SHP77 (cell line): ENCODE measurements around the gene TTC39A.
"Not testable (repeated sequence)": the region's sequence is repeated elsewhere in the genome, so short reads cannot be mapped to it uniquely, and the experiment has no call there.

Experiments
- DNase-seq, 2 experiments: peaks; one replicate each; lab custom pipeline; 2025; lab: John Stamatoyannopoulos, UW

Gene TTC39A

DNA sequence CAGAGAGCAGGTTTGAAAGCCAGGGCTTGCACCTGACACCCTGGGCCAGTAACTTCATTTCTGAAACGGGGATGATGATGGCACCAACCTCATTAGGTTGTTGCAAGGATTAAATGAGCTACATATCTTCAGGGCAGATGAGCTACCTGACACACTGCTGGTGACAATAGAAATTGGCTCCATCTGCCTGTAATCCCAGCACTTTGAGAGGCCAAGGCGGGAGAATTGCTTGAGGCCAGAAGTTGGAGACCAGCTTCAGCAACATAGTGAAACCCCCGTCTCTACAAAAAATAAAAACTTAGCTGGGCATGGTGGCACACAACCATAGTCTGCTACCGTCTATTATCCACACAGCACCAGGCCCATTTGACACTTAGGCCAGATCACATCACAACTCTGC lies 6.3 kb upstream of the TTC39A start:
- DNase-seq = no peak

DNA sequence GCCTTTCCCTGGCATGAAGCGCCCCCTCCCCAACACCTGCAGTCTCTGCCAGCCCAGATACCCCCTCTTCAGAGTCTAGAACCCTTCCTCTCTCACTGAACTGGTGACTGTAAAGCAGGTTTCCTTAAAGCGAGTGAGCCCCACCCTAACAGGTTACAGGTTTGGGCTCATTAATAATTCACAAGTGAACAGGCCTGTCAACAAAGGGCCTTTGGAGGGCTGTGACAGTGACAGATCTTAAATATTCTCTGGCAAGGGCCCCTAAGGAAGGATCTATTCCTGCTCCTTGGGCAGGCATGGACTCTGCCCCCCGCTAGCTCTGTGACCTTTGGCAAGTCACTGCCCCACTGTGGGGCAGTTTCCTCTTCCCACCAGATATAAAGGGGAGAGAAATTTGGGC lies 5.6 kb upstream of the TTC39A start:
- no peak for DNase-seq

GRCh38 chr1:51331206-51332100 lies 1.1 kb upstream of the TTC39A start:
- peak; percentile 71 to 73 for DNase-seq

DNA sequence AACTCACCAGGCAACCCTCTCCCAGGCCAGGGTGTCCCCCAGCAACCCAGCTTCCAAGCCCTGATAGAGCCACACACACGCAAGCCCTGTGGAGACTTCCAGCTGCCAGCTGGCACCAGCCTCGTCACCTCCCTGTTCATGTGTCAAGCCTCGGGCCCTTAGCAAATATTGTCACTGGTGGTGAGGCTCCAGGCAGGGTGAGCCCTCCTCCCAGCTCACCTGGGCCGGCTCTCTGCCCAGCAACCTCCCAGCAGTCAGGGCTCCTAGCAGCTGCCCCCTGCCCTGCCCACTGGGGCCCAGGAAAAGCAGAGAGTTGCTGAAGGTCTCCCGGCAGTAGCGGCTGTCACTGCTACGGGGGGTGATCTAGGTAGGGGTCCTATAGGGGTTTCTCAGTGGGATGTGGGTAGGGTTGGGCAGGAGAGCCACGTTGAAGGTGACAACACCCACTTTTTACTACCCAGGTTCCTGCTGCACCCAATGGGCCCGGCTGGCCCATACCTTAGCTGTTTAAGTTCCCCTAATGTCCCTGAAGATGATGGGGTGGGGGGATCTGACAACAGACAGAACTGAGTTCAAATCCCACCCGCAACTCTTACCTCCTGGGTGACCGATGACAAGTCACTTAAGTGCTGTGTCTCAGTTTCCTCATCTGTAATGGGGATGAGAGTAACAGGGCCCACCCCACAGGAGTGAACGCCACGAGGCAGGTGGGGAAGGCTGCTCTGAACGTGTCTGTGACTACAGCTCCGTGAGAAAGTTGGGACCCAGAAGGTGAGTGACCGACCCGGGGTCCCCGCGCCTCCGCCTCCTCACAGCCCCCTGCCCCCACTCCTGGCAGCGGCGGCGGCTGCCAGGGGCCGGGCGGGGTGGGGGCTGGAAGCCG lies 678 bp downstream of the TTC39A start:
- peak; percentile 87 to 93 for DNase-seq

DNA sequence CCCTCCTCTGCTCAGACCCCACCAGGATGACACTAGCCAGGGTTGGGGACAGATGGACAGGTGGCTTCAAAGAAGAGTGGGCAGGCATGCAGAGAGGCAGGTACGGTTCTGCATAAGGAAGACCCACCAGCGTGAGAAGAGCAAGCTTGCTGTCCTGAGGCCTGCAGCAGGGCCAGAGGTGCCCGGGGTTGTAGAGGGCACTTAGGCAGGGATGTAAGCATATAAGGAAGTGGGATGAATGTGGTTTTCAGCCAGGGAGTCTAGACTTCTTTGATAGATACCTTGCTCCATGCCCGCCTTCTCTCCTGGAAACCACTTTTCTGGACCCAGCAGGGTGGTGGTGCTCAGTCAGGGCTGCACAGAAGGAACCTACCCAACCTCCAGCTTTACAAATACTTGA lies 1.4 kb downstream of the TTC39A start:
- DNase-seq = no peak

- DNase-seq = no peak
Measured at GRCh38 chr1:51328279-51328678, 2.1 kb downstream of the TTC39A start.

GRCh38 chr1:51327386-51327785 lies 3.0 kb downstream of the TTC39A start:
- DNase-seq = no peak

DNA sequence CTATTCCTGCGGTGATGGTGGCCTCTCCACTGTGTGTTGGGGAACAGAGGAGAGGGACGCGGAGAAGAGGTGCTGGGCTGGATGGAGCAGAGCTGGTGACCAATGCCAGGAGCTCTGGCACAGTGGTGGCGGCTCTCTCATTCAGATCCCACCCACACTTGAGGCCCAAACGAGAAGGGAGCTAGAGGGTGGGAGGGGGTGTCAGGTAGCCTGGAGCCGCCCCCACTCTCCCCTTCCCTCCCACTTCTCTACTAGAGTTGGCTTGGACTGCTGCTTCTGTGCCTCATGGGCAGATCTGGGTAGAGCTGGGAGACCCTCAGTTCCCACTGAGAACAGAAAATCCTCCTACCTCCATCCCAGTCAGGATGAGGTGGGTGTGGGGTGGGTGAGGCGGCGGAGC lies 3.5 kb downstream of the TTC39A start:
- DNase-seq = no peak

DNA sequence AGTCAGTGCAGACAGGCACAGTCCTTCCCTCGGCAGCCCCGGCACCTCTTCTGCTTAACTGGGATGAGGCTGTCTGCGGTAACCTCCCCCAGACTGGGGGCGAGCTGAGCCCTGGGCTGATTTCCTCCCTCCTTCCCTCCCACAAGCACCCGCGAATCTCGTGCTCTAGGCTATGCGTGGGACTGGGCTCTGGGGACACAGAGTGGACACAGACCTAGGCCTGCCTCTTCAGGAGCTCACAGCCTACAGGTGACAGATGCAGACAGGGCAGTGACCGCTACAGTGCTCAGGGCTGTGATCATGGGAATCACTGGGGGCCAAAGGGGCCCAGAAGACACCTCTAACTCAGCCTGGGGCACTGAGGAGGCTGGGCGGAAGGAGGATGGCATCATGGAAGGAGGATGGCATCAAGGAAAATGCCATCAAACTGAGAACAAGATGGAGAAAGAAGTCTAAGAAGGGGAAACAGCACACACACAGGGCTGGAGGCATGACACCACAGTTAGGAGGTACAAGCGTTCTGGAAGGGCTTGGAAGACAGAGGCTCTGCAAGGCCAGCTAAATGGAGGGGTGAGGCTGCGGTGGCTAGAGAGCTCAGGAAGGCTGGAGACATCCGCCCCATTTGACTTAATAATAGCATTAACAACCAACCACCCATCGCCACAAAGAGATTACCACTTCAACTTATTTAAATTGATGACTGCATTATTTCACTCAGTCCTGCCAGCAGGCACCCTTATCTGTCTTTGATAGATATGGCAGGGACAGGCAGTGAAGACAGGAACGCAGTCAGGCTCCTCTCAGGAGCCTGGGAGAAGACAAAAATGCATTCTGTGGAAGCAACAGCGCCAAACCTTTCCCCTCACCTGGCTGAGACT lies 4.2 kb downstream of the TTC39A start:
- DNase-seq = no peak

GRCh38 chr1:51325391-51325790 lies 5.0 kb downstream of the TTC39A start:
- no peak for DNase-seq

DNA sequence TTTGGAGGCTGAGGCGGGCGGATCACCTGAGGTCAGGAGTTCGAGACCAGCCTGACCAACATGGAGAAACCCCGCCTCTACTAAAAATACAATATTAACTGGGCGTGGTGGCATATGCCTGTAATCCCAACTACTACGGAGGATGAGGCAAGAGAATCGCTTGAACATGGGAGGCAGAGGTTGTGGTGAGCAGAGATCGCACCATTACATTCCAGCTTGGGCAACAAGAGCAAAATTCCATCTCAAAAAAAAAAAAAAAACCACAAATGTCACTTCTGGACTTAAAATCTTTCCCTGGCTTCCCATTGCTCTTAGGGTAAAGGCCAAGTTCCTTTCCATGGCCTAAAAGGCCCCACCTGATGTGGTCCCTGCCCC lies 5.4 kb downstream of the TTC39A start:
- DNase-seq = not testable (repeated sequence)

DNA sequence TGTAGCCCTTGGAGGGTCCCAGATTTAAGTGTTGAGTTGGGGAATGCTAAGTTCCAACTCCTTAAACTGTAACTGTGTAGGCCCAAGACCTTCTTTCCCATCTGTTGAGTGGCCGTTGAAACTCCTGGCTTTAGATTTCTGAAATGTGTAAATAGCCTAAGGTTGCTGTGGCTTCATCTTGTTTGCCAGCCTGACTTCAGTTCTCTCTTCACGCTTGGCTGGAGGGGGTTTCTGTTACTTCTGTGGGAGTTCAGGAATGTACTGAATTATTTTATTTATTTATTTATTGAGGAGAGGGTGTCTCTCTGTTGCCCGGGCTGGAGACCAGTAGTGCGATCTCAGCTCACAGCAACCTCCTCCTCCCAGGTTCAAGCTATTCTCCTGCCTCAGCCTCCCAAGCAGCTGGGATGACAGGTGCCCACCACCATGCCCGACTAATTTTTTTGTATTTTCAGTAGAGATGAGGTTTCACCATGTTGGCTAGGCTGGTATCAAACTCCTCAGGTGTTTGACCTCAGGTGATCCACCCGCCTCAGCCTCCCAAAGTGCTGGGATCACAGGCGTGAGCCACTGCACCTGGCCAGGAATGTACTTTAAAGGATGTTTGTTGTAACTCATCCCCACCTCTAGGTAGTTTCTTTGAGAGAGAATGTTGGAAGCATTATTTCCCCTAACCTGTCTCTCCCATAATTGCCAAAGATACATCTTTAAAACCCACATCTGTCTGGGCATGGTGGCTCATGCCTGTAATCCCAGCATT lies 5.9 kb downstream of the TTC39A start:
- DNase-seq = no peak

- DNase-seq = no peak
Measured at GRCh38 chr1:51323778-51324177, 6.6 kb downstream of the TTC39A start.

DNA sequence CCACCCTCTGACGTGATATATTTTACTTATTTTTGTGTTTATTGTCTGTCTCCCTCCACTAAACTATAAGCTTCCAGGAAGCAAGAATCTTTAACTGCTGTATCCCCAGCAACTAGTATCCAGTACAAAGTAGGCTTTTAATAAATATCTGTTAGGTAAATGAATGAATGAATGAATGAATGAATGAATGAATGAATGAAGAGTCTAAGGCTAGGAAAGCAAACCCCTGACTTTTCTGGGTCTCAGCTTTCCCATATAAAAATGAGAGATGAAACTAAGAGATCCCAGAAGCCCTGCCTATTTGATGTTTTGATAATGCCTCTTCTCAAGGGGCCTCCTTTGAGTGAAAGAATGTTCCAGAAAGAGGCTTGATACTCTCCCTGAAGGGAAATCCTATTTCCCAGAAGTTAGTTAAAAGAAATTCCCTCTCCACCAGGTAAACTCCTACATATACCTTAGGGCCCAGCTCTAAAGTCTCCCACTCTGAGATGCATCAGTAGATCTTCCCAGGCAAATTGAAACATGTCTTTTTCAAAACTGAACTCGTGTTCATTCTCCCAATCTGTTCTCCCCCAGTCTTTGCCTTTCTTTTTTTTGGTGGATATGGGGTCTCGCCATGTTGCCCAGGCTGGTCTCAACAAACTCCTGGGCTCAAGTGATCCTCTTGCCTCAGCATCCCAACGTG lies 7.8 kb downstream of the TTC39A start:
- DNase-seq = no peak

DNA sequence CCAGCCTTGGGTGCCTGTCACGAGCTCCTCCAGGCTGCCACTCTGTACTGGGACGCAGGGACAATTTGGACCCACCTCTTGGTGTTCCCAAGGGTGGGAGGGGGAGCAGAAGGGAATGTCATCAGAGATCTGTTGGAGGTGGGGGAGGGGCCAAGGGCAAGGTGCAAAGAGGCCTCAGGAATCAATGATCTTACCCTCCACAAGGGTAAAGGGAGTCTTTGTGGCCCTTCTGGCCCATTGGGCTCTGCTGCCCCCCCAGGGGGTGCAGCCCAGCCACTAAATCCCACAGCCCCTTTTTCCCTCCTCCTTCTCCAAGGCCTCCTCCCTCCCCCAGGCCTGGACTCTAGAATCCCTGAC lies 8.5 kb downstream of the TTC39A start:
- DNase-seq = no peak

DNA sequence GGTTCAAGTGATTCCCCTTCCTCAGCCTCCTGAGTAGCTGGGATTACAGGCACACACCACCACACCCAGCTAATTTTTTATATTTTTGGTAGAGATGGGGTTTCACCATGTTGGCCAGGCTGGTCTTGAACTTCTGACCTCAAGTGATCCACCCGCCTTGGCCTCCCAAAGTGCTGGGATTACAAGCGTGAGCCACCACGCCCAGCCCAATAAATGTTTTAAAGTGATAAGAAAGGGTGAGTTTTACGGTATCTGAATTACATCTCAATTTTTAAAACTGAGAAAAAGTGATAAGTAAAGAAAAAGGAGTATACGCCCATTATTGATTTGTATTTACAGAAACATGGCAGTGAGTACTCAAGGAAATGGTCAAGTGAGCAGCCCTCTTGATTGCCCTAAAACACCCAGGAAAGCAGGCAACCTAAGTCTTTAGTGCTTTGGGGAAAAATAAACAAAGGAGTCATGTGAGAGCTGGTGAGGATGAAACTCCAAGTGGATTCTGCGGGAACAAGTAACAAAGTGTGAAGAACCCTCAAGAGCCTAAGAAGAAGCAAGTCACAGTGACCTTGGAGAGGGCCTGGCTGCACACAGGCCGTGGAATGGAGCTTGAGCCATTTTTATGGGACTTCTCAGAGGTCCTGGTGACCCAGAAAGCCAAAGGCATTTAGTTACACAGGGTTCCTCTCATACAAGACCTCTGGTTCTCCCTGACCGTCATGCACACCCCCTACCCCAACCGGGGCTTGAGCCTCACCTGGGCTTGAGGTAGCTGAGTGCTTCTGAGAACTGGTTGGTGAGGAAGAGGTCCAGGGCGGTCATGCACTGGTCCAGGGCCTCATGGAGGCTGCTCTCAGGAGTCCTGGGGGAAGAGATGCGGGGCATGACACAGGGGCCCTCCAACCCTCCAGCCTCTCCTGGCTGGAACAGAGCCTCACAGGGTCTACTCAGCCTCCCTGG lies 9.1 kb downstream of the TTC39A start:
- DNase-seq = no peak

GRCh38 chr1:51317798-51318197 lies 12.6 kb downstream of the TTC39A start:
- DNase-seq = no peak

DNA sequence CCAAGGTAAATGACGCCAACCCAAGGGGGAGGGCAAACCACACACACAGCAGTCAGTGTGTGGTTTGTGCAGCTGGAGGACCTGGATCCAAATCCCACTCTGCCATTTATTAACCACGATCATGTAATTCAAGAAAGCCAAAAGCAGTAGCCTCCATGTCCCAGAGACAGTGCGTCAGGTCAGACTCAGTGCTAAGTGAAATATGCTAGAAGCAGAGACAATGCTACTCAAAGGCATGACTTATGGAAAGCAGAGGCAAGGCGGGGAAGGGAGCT lies 13.6 kb downstream of the TTC39A start:
- no peak for DNase-seq

- DNase-seq = peak; percentile 63 to 66
Measured at GRCh38 chr1:51316113-51316845, 14.1 kb downstream of the TTC39A start.
